ENCODE results near the gene SLC7A6OS. TPM values are rescaled to one million over a fixed set of nuclear protein-coding genes. Genes with fewer than 3 reads are reported as not detected.

The SLC7A6OS gene
- total RNA-seq, 2 experiments from 2014 or later = 26.3 to 30.7 TPM

DNA sequence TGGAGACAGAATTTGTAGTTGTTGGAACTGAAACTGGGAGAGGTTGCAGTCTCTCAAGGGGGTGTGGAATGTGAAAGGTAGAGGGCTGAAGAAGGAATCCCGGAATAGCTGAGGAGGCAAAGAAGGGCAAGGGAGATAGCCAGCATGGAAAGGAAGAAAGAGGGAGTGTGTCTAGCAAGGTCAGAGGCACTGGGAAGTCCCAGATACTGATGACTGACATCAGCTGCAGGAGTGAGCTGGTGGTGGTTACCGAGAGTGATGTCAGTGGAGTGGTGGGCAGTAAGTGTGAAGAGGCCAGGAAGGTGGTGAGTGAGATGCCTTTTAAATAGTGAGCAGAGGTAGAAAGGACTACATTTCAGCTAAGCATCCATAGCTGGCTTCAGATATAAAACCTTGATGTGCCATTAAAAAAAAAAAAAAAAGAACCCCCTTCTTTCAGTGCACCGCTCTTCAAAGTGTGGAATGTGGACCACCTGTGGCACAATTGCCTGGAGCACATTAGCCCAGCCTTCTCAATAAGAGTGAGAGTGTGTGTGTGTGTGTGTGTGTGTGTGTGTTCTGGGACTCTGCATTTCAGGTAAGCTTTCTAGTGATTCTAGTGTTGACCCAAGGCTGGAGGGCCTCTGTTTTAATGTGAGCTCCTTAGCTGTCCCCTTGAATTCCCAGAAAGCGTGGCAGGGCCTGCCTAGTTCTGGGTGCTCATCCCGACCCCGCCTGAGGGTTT is 8.6 kb upstream of the SLC7A6OS start:
- POLR2A ChIA-PET = interaction anchor here (0.5 to 1.3 kb wide), 3 partner anchors 19 to 57 kb away, joined by 3 to 4 read pairs (median 3); no protein-coding TSS in a partner anchor
- H3K27me3 Mint-ChIP-seq (ENCODE audit: low read depth) = no peaks in the 10 kb centered on the region
- peak overlapping the region; percentile 66 for H3K27ac Mint-ChIP-seq
- H3K36me3 Mint-ChIP-seq (ENCODE audit: low read depth) = peaks cover 47% of the 10 kb centered on the region
- H3K4me3 Mint-ChIP-seq = no peak overlapping the region
- peak; percentile 38 for DNase-seq
- CTCF ChIA-PET = interaction anchor here (0.6 to 20.0 kb wide), 3 partner anchors 9 to 378 kb away, joined by 3 to 544 read pairs (median 32); partner anchors contain the start of gene SLC7A6
- peaks cover 19% of the 10 kb centered on the region for H3K4me1 Mint-ChIP-seq (ENCODE audit: low read depth)
- no peaks in the 10 kb centered on the region for H3K9me3 Mint-ChIP-seq (ENCODE audit: insufficient read depth)
- ATAC-seq = peak; percentile 57

DNA sequence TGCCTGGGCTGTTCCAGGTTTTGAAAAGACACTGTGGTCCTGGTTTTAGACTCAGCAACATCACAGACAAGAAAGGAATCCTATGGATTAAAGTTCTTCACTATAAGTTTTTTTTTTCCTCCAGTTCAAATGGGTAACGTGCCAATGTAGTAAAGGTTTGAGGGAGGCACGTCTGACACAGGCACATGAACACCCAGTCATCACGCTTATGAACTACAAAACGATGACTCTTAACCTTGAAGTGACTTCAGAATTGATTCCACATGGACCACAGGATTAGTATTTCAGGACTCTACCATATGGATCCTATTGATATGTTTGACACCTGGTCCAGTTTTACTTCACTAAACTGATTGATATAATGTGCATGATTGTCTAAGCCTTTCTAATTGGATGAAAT is 2.4 kb upstream of the SLC7A6OS start:
- H3K4me3 Mint-ChIP-seq = no peak overlapping the region
- DNase-seq (no peak), ATAC-seq (no peak)
- peaks cover 46% of the 10 kb centered on the region for H3K36me3 Mint-ChIP-seq (ENCODE audit: low read depth)
- no peaks in the 10 kb centered on the region for H3K9me3 Mint-ChIP-seq (ENCODE audit: insufficient read depth)
- H3K27me3 Mint-ChIP-seq (ENCODE audit: low read depth) = no peaks in the 10 kb centered on the region
- ChIA-PET POLR2A (no interaction called here), CTCF (no interaction called here)
- no peak overlapping the region for H3K27ac Mint-ChIP-seq
- peaks cover 38% of the 10 kb centered on the region for H3K4me1 Mint-ChIP-seq (ENCODE audit: low read depth)

DNA sequence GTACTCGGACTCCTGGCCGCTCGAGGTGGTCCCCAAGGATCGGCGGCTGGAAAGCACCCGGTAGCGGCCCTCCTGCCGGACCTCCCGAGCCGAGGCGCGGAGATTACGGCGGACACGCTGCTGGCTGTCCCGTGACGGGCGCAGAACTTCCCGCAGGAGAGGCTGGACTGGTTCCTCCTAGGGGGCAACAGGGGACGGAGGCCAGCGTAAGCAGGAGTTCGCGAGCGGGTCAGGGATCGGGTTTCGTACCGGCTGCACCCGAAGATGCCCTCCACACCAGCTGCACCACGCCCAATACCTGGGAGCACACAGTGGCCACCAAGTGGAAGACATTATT is 341 bp downstream of the SLC7A6OS start:
- Mint-ChIP-seq H3K4me3 (peak overlapping the region; percentile 89), H3K27ac (peak overlapping the region; percentile 88), H3K9me3 (ENCODE audit: insufficient read depth) (no peaks in the 10 kb centered on the region), H3K36me3 (ENCODE audit: low read depth) (peaks cover 45% of the 10 kb centered on the region), H3K27me3 (ENCODE audit: low read depth) (no peaks in the 10 kb centered on the region), H3K4me1 (ENCODE audit: low read depth) (peaks cover 41% of the 10 kb centered on the region)
- ChIA-PET POLR2A (interaction anchor here (0.8 to 3.7 kb wide), 12 partner anchors 8 to 66 kb away, joined by 3 to 41 read pairs (median 8); partner anchors contain the start of genes PLA2G15 and SLC7A6), CTCF (interaction anchor here (0.6 to 6.4 kb wide), 16 partner anchors 11 to 64 kb away, joined by 3 to 118 read pairs (median 4); partner anchors contain the start of gene SLC7A6)
- ATAC-seq (no peak), DNase-seq (no peak)

DNA sequence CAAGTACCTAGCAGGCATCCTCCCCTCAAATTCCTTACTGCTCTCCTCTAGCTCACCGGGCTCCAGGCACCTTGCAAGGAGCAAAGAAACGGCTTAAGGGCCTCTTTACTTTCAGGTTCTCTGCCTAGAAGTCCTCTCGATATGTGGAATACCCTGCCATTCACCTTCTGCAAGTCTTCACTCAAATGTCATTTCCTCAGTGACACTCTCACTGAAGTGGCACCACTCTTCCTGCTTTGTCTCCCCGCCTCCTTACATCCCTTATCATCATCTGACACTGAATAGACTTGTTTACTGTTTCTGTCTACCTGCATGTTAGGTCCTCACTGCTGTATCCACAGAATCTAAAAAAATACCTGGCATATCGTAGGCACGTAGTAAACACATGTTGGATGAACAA is 947 bp downstream of the SLC7A6OS start:
- Mint-ChIP-seq H3K27me3 (ENCODE audit: low read depth) (no peaks in the 10 kb centered on the region), H3K4me3 (peak overlapping the region; percentile 89), H3K27ac (peak overlapping the region; percentile 88), H3K36me3 (ENCODE audit: low read depth) (peaks cover 48% of the 10 kb centered on the region), H3K4me1 (ENCODE audit: low read depth) (peaks cover 45% of the 10 kb centered on the region), H3K9me3 (ENCODE audit: insufficient read depth) (no peaks in the 10 kb centered on the region)
- ChIA-PET POLR2A (interaction anchor here (0.5 to 3.7 kb wide), 3 partner anchors 9 to 1297 kb away, joined by 3 to 41 read pairs (median 6); partner anchors contain the start of gene SLC7A6), CTCF (interaction anchor here (6.4 kb wide), 1 partner anchor 47 kb away, joined by 118 read pairs; the partner anchor contains the start of gene SLC7A6)
- ATAC-seq (no peak), DNase-seq (peak; percentile 38)

DNA sequence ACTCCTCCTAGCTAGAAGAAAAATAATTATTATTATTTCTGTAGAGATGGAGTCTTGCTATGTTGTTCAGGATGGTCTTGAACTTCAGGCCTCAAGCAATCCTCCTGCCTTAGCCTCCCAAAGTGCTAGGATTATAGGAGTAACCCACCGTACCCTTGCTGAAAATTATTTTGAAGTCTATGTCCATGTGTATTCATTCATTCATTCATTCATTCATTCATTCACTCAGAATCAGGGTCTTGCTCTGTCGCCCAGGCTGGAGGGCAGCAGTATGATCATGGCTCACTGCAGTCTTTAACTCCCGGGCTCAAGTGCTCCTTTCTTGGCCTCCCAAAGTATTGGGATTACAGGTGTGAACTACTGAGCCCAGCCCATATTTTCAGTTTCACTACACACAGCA is 4.1 kb downstream of the SLC7A6OS start:
- H3K27me3 Mint-ChIP-seq (ENCODE audit: low read depth) = no peaks in the 10 kb centered on the region
- ChIA-PET POLR2A (no interaction called here), CTCF (interaction anchor here (1.2 to 6.4 kb wide), 3 partner anchors 15 to 44 kb away, joined by 3 to 118 read pairs (median 3); partner anchors contain the start of gene SLC7A6)
- no peak overlapping the region for H3K4me3 Mint-ChIP-seq
- DNase-seq (no peak), ATAC-seq (no peak)
- peaks cover 56% of the 10 kb centered on the region for H3K36me3 Mint-ChIP-seq (ENCODE audit: low read depth)
- H3K9me3 Mint-ChIP-seq (ENCODE audit: insufficient read depth) = no peaks in the 10 kb centered on the region
- H3K4me1 Mint-ChIP-seq (ENCODE audit: low read depth) = peaks cover 23% of the 10 kb centered on the region
- no peak overlapping the region for H3K27ac Mint-ChIP-seq

DNA sequence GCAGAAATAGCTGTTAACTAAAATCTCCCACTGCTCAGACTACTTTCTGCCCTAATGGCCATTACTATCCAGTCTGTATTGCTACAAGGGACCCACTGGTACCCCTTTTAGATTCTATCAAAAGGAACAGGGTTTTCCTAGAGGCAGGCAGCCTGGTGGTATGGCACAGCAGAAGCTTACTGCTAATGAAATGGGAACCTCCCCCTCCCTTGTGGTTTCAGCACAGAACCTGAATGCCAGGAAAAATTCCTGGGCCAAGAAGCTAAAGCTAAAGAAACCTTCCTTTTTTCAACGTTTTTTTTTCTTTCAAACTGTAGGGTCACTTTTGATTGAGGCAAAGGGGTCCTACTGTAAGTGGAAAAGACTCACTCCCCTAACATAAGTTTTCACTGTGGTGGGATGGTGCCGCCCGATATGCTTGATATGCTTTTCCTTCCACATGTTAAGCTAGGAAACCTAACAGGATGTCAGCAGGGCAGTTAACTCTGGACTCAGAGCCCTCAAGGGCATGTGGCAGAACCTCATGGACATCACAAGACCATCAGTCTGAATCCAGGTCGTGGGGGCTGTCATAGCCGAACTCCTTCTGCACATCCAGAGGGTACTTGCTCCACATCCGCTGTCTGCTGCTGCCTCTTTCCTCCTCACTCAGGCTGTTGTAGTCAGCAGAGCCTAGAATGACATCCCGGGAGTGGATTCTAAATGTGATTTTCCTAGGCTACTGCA is 9.8 kb downstream of the SLC7A6OS start:
- Mint-ChIP-seq H3K9me3 (ENCODE audit: insufficient read depth) (no peaks in the 10 kb centered on the region), H3K4me3 (no peak overlapping the region), H3K27ac (peak overlapping the region; percentile 31), H3K36me3 (ENCODE audit: low read depth) (peaks cover 86% of the 10 kb centered on the region), H3K4me1 (ENCODE audit: low read depth) (peaks cover 8% of the 10 kb centered on the region), H3K27me3 (ENCODE audit: low read depth) (no peaks in the 10 kb centered on the region)
- no peak for DNase-seq
- ChIA-PET POLR2A (interaction anchor here (0.7 to 2.3 kb wide), 7 partner anchors 8 to 39 kb away, joined by 3 to 9 read pairs (median 6); partner anchors contain the start of genes PRMT7 and SLC7A6OS), CTCF (interaction anchor here (1.0 to 11.9 kb wide), 4 partner anchors 9 to 39 kb away, joined by 3 to 104 read pairs (median 6); partner anchors contain the start of gene SLC7A6)
- no peak for ATAC-seq

DNA sequence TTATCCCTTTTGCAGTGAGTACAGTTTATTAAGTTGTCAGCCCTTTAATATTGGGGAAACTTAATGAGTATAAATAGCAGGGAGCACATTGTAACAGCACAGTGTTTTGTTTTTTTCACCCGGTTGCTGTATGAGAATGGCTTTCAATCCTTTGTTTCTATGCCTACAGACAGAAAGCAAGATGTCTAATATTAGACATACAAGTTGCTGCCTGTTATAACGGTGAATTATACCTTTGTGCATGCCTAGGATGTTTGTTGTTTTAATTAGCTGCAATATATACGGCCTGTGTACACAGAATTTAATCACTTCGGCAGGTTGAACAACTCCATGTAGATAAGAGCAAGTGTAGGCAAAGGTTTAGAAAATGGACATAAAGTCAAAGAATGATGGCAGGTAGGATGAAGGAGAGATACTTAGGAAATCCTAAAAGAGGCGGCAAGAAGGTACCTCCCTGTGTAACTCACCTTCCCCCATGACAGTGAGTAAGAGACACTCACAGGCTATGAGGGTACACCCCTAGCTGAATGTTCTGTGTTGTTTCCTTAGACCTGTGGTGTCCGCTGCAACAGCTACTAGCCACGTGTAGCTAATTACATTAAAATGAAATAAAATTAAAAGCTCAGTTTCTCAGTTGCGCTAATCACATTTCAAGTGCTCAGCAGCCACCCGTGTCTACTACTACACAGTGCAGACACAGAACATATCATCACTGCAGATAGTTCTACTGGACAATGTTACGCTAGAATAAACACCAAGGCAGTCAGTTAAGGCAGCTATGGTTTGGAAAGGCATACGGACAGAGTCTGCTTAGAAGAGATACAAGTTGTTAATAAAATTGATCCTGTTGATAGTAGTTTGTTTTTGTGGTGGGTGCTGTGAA is 10.9 kb downstream of the SLC7A6OS start:
- Mint-ChIP-seq H3K27ac (peak overlapping the region; percentile 30), H3K36me3 (ENCODE audit: low read depth) (peaks cover 87% of the 10 kb centered on the region), H3K4me3 (no peak overlapping the region), H3K27me3 (ENCODE audit: low read depth) (no peaks in the 10 kb centered on the region), H3K4me1 (ENCODE audit: low read depth) (peaks cover 4% of the 10 kb centered on the region), H3K9me3 (ENCODE audit: insufficient read depth) (no peaks in the 10 kb centered on the region)
- POLR2A ChIA-PET = interaction anchor here (0.6 to 2.3 kb wide), 9 partner anchors 8 to 408 kb away, joined by 3 to 9 read pairs (median 3); partner anchors contain the start of genes PRMT7 and SLC7A6OS
- ATAC-seq = peak; percentile 33
- CTCF ChIA-PET = interaction anchor here (0.7 to 11.9 kb wide), 5 partner anchors 8 to 53 kb away, joined by 3 to 104 read pairs (median 6); partner anchors contain the start of gene SLC7A6
- no peak for DNase-seq

DNA sequence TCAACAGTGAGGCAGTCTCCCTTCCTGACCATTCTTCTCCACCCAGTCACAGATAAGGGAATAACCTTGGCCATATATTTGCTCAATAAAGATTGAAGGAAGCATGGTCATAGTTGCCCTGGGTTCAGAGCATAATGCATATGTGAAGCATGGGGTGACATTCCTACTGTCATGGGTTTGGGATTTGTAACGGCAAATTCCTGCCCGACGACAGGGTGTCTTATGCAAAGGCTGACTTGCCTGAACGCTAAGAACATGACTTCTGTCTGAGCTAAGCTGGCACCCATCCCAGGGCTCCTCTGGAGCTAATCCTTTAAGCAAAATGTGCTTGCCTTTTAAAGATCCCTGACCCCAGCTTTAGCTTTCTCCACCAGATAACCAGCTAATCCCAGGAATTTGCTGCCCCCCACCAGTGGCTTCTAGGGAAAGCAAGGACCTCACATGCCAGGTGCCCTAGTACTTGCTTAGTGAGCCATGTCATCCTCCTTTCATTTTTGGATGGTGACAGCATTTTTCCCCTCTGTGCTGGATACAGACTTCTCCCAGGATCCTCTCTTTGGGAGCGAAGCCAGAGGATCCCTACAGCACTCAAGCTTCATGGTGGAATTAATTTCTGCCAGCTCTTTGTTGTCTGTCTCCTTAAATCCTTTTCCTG is 11.7 kb downstream of the SLC7A6OS start:
- DNase-seq = no peak
- ChIA-PET CTCF (interaction anchor here (0.7 to 11.9 kb wide), 4 partner anchors 9 to 53 kb away, joined by 3 to 104 read pairs (median 5); partner anchors contain the start of gene SLC7A6), POLR2A (interaction anchor here (0.6 to 2.3 kb wide), 6 partner anchors 10 to 407 kb away, joined by 3 to 9 read pairs (median 3); partner anchors contain the start of genes PRMT7 and SLC7A6OS)
- no peak overlapping the region for H3K4me3 Mint-ChIP-seq
- no peaks in the 10 kb centered on the region for H3K9me3 Mint-ChIP-seq (ENCODE audit: insufficient read depth)
- peak overlapping the region; percentile 45 for H3K27ac Mint-ChIP-seq
- ATAC-seq = no peak
- H3K4me1 Mint-ChIP-seq (ENCODE audit: low read depth) = peaks cover 7% of the 10 kb centered on the region
- peaks cover 90% of the 10 kb centered on the region for H3K36me3 Mint-ChIP-seq (ENCODE audit: low read depth)
- no peaks in the 10 kb centered on the region for H3K27me3 Mint-ChIP-seq (ENCODE audit: low read depth)

DNA sequence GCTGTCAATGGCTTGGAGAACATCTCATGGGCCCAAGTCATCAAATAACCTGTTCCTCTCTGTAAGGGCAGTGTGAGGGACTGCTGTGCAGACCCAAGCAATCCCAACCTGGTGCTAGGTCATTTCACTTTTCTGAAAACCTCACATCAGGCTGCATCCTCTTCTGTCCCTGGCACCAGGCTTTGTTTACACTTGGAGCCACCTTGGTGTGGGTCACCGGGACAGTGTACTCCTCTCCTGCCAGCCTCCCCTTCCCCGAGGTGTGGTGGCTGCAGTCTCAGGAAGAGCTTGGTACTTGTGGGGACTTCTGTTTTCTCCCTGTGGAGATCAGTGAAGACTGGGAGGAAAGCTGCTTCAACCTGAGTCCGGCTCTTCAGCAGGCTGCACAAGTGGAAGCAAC is 12.4 kb downstream of the SLC7A6OS start:
- ChIA-PET CTCF (interaction anchor here (1.3 to 11.9 kb wide), 2 partner anchors 10 to 36 kb away, joined by 3 to 104 read pairs; partner anchors contain the start of gene SLC7A6), POLR2A (interaction anchor here (0.8 to 1.5 kb wide), 2 partner anchors 11 to 12 kb away, joined by 3 read pairs; partner anchors contain the start of genes PRMT7 and SLC7A6OS)
- Mint-ChIP-seq H3K4me1 (ENCODE audit: low read depth) (peaks cover 11% of the 10 kb centered on the region), H3K27me3 (ENCODE audit: low read depth) (no peaks in the 10 kb centered on the region), H3K4me3 (no peak overlapping the region), H3K36me3 (ENCODE audit: low read depth) (peaks cover 89% of the 10 kb centered on the region), H3K9me3 (ENCODE audit: insufficient read depth) (no peaks in the 10 kb centered on the region), H3K27ac (peak overlapping the region; percentile 45)
- no peak for ATAC-seq
- no peak for DNase-seq

DNA sequence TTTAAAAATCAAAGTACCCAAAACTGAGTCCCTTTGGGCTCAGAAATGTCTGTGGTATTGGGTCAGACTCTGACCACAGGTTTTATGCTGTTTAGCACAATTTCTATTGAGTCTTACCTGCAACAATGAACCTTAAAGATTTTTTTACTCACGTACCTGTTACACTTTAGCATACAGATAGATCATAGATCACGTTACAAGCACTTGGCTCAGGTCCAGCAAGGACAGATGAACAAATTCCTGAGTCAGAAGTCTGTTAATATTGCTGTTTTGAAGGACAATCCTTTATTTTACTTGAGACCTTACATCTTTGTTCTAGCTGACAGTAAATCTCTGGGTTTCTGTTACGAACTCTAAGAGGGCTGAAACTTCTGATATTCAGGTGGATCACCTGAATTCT is 12.8 kb downstream of the SLC7A6OS start:
- Mint-ChIP-seq H3K4me3 (no peak overlapping the region), H3K36me3 (ENCODE audit: low read depth) (peaks cover 89% of the 10 kb centered on the region), H3K9me3 (ENCODE audit: insufficient read depth) (no peaks in the 10 kb centered on the region), H3K27ac (peak overlapping the region; percentile 45), H3K27me3 (ENCODE audit: low read depth) (no peaks in the 10 kb centered on the region), H3K4me1 (ENCODE audit: low read depth) (peaks cover 12% of the 10 kb centered on the region)
- ChIA-PET POLR2A (interaction anchor here (1.2 to 1.5 kb wide), 2 partner anchors 13 to 64 kb away, joined by 3 read pairs; partner anchors contain the start of genes PRMT7 and SLC7A6OS), CTCF (interaction anchor here (1.3 to 11.9 kb wide), 3 partner anchors 10 to 36 kb away, joined by 3 to 104 read pairs (median 13); partner anchors contain the start of gene SLC7A6)
- ATAC-seq = no peak
- DNase-seq = no peak

All from activated CD8-positive, alpha-beta T cell treated with anti-CD3 and anti-CD28 coated beads, Interleukin-2, amount 10 ng/mL, durations not matched to agents 7 days and 5 days (primary cell).